Measurements from ENCODE around the gene DOLK.

The DOLK gene

GRCh38 chr9:128906741-128907140, 40.7 kb downstream of the DOLK start:
- DNase-seq (ENCODE audit: low spot score) = no peak

GRCh38 chr9:128905964-128906363, 41.4 kb downstream of the DOLK start:
- no peak for DNase-seq (ENCODE audit: low spot score)

GRCh38 chr9:128903871-128904620, 43.4 kb downstream of the DOLK start:
- no peak for DNase-seq (ENCODE audit: low spot score)

GRCh38 chr9:128903079-128903461, 44.3 kb downstream of the DOLK start:
- no peak for DNase-seq (ENCODE audit: low spot score)

GRCh38 chr9:128902351-128903078, 44.9 kb downstream of the DOLK start:
- DNase-seq (ENCODE audit: low spot score) = peak; percentile 97

- no peak for DNase-seq (ENCODE audit: low spot score)
Measured at GRCh38 chr9:128901822-128902221, 45.6 kb downstream of the DOLK start.

GRCh38 chr9:128901379-128901778, 46.0 kb downstream of the DOLK start:
- no peak for DNase-seq (ENCODE audit: low spot score)

GRCh38 chr9:128899566-128900322, 47.7 kb downstream of the DOLK start:
- DNase-seq (ENCODE audit: low spot score) = peak; percentile 92

GRCh38 chr9:128898845-128899565, 48.4 kb downstream of the DOLK start:
- DNase-seq (ENCODE audit: low spot score) = no peak

GRCh38 chr9:128898382-128898781, 49.0 kb downstream of the DOLK start:
- no peak for DNase-seq (ENCODE audit: low spot score)

- DNase-seq (ENCODE audit: low spot score) = no peak
Measured at GRCh38 chr9:128895556-128895955, 51.8 kb downstream of the DOLK start.

Measured in SW480 (cell line).